ENCODE results near the gene GCK. TPM values are rescaled to one million over a fixed set of nuclear protein-coding genes. Genes with fewer than 3 reads are reported as not detected.

Gene GCK
- total RNA-seq, 4 donors from 2014 or later: 0.16 to 0.96 TPM; not detected in 2

DNA sequence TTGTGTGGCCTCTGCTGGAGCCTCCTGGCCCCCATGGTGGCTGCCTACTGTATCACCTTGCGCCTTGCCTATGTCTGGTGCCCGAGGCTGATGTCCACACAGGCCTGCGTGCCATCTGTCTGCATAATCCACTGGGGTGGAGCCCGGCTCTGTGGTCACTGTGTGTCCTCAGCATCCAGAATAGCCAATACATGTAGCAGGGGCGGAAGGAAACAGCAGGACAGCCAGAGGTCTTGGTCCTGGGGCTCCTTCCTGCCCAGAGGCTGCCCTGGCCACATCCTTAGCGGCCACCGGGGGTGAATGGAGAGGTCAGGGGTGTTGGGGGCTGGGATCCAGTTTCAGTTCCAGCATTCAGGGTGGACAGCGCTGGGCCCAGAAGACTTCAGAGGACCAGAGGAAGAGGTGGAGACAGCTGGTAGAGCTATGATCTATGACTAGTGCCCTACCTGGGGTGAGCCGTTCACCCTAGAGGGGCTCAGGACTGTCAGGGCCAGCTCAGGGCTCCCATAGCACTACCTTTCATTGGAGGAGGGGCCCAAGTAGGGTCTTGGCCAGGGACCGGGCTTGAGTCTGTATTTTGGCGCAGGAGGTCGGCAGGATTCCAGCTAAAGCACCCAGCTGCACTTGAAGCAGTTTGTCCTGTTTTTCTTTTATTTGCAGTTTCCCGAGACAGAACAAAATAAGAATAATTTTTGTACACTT lies 27.4 kb upstream of the GCK start:
- in situ Hi-C loops (cut with MboI; ENCODE audit: low pct_ligation_motif_present in 1 of 4, low pct_unique_long_range_greater_than_20kb in 1 of 4, low sequenced_read_pairs in 3 of 4) (no loop called here), intact Hi-C loops (cut with DNase I; ENCODE audit: low total_unique reads) (no loop called here)
- Histone ChIP-seq H3K27me3 (no peaks in the 10 kb centered on the region), H3K4me3 (no peak overlapping the region), H3K4me1 (no peaks in the 10 kb centered on the region), H3K27ac (no peak overlapping the region), H3K36me3 (peaks cover 0 to 11% (median 4%) of the 10 kb centered on the region in 4 donors), H3K9me3 (no peaks in the 10 kb centered on the region)
- TF ChIP-seq EP300 (IDR thresholded peaks at IDR 0.05; ENCODE audit: low read depth): no peak
- TF ChIP-seq POLR2A (IDR thresholded peaks at IDR 0.05): no peak
- TF ChIP-seq, protein P1, sequence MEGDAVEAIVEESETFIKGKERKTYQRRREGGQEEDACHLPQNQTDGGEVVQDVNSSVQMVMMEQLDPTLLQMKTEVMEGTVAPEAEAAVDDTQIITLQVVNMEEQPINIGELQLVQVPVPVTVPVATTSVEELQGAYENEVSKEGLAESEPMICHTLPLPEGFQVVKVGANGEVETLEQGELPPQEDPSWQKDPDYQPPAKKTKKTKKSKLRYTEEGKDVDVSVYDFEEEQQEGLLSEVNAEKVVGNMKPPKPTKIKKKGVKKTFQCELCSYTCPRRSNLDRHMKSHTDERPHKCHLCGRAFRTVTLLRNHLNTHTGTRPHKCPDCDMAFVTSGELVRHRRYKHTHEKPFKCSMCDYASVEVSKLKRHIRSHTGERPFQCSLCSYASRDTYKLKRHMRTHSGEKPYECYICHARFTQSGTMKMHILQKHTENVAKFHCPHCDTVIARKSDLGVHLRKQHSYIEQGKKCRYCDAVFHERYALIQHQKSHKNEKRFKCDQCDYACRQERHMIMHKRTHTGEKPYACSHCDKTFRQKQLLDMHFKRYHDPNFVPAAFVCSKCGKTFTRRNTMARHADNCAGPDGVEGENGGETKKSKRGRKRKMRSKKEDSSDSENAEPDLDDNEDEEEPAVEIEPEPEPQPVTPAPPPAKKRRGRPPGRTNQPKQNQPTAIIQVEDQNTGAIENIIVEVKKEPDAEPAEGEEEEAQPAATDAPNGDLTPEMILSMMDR (IDR thresholded peaks at IDR 0.05): no peak
- TF ChIP-seq POLR2AphosphoS5 (IDR thresholded peaks at IDR 0.05): no peak
- DNase-seq: no peak
- 79% methylated on average over 11 of the region's 13 CpGs; no CpG with 5 or more reads in 1 of the 2 donors for WGBS, 2 donors (ENCODE audit: low coverage in 1 of 2)

GRCh38 chr7:44216019-44216418 lies 26.8 kb upstream of the GCK start:
- in situ Hi-C loops (cut with MboI; ENCODE audit: low pct_ligation_motif_present in 1 of 4, low pct_unique_long_range_greater_than_20kb in 1 of 4, low sequenced_read_pairs in 3 of 4): no loop called here
- Histone ChIP-seq H3K36me3 (peaks cover 0 to 18% (median 7%) of the 10 kb centered on the region in 4 donors), H3K27ac (no peak overlapping the region), H3K4me1 (no peaks in the 10 kb centered on the region), H3K9me3 (no peaks in the 10 kb centered on the region), H3K27me3 (no peaks in the 10 kb centered on the region), H3K4me3 (no peak overlapping the region)
- WGBS, 2 donors (ENCODE audit: low coverage in 1 of 2): 50 to 60% methylated on average over 1 to 8 of the region's 8 CpGs
- intact Hi-C loops (cut with DNase I; ENCODE audit: low total_unique reads): no loop called here
- no peak for TF ChIP-seq EP300 (IDR thresholded peaks at IDR 0.05; ENCODE audit: low read depth)
- DNase-seq: no peak

DNA sequence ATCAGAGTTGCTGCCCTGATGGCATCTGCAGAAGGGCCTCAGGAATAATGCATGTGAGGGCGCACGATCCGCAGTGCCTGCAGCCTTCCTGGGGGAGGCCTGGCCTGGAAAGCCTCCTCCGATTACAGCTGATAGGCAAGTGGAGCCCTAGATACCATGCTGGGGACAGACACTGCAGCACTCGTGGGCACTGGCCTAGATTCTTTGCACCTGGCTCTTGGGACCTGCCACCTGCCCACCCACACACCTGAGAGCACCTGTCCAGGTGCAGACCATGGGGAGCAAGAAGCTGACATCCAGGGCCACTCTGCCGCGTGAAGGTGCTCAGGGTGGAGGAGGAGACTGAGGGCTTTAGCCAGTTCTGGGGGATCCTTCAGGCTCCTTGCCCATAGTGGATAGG lies 26.3 kb upstream of the GCK start:
- peaks cover 0 to 23% (median 9%) of the 10 kb centered on the region in 4 donors for H3K36me3 ChIP-seq
- H3K27me3 ChIP-seq: no peaks in the 10 kb centered on the region
- H3K4me1 ChIP-seq: no peaks in the 10 kb centered on the region
- DNase-seq: no peak
- no peaks in the 10 kb centered on the region for H3K9me3 ChIP-seq
- H3K27ac ChIP-seq: no peak overlapping the region
- intact Hi-C loops (cut with DNase I; ENCODE audit: low total_unique reads) (no loop called here), in situ Hi-C loops (cut with MboI; ENCODE audit: low pct_ligation_motif_present in 1 of 4, low pct_unique_long_range_greater_than_20kb in 1 of 4, low sequenced_read_pairs in 3 of 4) (no loop called here)
- WGBS, 2 donors (ENCODE audit: low coverage in 1 of 2): 83% methylated on average over 6 of the region's 7 CpGs; no CpG with 5 or more reads in 1 of the 2 donors
- no peak overlapping the region for H3K4me3 ChIP-seq
- TF ChIP-seq POLR2A (IDR thresholded peaks at IDR 0.05) (no peak), POLR2AphosphoS5 (IDR thresholded peaks at IDR 0.05) (no peak)

DNA sequence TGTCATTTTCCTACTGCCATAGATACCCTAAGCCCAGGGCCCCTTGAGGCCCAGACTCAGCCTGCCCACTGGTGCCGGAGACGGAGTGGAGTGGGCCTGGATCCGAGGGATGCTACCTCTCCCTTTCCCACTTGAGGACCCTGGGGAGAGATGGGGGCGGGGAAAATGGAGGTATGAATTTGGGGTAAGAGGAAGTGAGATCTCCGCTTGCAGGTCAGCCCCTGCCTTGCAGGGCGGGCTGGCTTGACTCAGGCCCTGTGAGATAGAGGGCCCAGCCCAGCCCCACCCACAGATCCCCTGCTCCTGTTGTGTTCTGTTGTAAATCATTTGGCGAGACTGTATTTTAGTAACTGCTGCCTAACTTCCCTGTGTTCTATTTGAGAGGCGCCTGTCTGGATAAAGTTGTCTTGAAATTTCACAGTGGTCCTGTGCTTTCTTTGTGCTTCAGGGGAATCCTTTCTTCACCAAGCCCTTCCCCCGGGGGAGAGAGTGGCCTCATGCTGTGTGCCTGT lies 24.7 kb upstream of the GCK start:
- intact Hi-C loops (cut with DNase I; ENCODE audit: low total_unique reads): no loop called here
- H3K9me3 ChIP-seq: no peaks in the 10 kb centered on the region
- TF ChIP-seq POLR2A (IDR thresholded peaks at IDR 0.05) (no peak), POLR2AphosphoS5 (IDR thresholded peaks at IDR 0.05) (no peak), EP300 (IDR thresholded peaks at IDR 0.05; ENCODE audit: low read depth) (no peak)
- TF ChIP-seq, protein P1 (IDR thresholded peaks at IDR 0.05): no peak
- DNase-seq: no peak
- peaks cover 0 to 39% (median 18%) of the 10 kb centered on the region in 4 donors for H3K36me3 ChIP-seq
- no peak overlapping the region for H3K27ac ChIP-seq
- H3K27me3 ChIP-seq: no peaks in the 10 kb centered on the region
- in situ Hi-C loops (cut with MboI; ENCODE audit: low pct_ligation_motif_present in 1 of 4, low pct_unique_long_range_greater_than_20kb in 1 of 4, low sequenced_read_pairs in 3 of 4): no loop called here
- 86% methylated on average over 9 of the region's 9 CpGs; no CpG with 5 or more reads in 1 of the 2 donors for WGBS, 2 donors (ENCODE audit: low coverage in 1 of 2)
- no peak overlapping the region for H3K4me3 ChIP-seq
- H3K4me1 ChIP-seq: no peaks in the 10 kb centered on the region

GRCh38 chr7:44213206-44213876 lies 24.1 kb upstream of the GCK start:
- H3K27me3 ChIP-seq: no peaks in the 10 kb centered on the region
- in situ Hi-C loops (cut with MboI; ENCODE audit: low pct_ligation_motif_present in 1 of 4, low pct_unique_long_range_greater_than_20kb in 1 of 4, low sequenced_read_pairs in 3 of 4): no loop called here
- intact Hi-C loops (cut with DNase I; ENCODE audit: low total_unique reads): no loop called here
- H3K9me3 ChIP-seq: no peaks in the 10 kb centered on the region
- peaks cover 0 to 44% (median 21%) of the 10 kb centered on the region in 4 donors for H3K36me3 ChIP-seq
- no peak overlapping the region for H3K4me3 ChIP-seq
- no peak overlapping the region for H3K27ac ChIP-seq
- H3K4me1 ChIP-seq: no peaks in the 10 kb centered on the region
- no peak for TF ChIP-seq POLR2AphosphoS5 (IDR thresholded peaks at IDR 0.05)
- TF ChIP-seq, protein P1 (IDR thresholded peaks at IDR 0.05): no peak
- no peak for TF ChIP-seq POLR2A (IDR thresholded peaks at IDR 0.05)
- no peak for TF ChIP-seq EP300 (IDR thresholded peaks at IDR 0.05; ENCODE audit: low read depth)
- 93% methylated on average over 3 of the region's 3 CpGs; no CpG with 5 or more reads in 1 of the 2 donors for WGBS, 2 donors (ENCODE audit: low coverage in 1 of 2)
- no peak for DNase-seq
